ENCODE data around the gene PIK3IP1.
"Not testable (repeated sequence)": the region's sequence is repeated elsewhere in the genome, so short reads cannot be mapped to it uniquely, and the experiment has no call there.

PIK3IP1 gene, protein sequence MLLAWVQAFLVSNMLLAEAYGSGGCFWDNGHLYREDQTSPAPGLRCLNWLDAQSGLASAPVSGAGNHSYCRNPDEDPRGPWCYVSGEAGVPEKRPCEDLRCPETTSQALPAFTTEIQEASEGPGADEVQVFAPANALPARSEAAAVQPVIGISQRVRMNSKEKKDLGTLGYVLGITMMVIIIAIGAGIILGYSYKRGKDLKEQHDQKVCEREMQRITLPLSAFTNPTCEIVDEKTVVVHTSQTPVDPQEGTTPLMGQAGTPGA

DNA sequence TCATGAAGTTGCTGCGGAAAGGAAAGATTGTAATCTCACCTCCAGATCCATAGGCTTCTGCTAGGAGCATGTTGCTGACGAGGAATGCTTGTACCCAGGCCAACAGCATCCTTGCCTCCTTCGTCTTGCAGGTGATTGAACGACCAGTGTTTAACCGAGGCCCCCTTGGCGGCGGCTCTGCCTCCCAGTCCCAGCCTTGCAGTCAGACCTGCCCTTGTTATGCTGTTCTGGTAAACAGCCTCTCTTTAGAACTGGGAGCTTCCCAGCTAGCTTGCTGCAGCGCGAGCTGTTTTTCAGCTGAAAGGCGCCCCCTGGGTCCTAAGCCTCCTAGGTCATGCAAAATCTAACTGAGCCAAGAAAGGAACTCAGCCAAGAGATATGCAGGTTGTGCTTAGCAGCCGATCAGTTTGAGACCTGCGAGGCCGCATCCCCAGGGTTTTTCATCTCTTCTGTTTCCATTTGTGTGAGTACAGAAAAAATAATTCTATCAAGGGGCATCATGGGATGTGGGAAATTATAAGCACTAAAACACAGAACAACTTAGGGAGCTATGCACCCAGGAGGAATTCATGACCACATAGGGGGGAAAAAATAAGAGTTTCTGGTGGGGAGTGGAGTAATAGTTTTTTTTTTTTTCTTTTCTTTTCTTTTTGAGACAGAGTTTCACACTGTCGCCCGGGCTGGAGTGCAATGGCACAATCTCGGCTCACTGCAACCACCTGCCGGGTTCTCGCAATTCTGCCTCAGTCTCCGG is at the start of gene PIK3IP1:
Gene PIK3IP1 (minus strand): TSS at position 253 of the 754 bp plus-strand sequence. CDS start 144 bp downstream, at position 109.
- DNase-seq, result peak; percentile 40 to 63

DNA sequence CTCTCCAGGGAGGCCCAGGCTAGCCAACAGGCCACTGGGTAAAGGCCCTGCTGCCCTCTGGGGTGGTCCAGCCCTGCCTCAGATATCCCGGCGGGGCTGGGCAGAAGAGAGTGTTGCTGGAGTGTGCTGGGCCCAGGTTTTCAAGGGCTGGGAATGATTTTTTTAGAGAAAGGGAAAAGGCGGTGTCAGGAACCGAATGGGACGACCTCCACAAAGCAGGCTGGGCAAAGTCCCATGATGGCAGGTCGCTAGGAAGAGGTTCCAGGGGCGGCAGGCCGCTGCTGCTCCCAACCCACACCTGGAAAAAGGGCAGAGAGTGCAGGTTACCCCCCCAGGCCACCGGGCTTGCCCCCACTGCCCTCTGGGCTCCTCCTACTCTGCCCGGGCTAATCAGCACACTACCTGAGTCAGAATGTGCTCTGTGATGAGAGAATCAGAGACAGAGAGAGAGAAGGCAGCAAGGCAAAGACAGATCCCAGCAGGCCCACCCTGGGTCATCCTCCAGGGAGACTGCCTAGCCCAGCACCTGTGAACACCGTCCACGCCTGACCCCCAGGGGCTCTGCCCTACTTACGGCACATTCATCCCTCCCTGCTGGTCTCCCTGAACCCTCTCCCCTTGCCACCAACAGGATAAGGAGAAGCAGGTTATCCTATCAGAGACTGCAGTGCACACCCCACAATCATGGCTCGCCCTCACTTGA is 49.2 kb upstream of the PIK3IP1 start:
- no peak for DNase-seq

DNA sequence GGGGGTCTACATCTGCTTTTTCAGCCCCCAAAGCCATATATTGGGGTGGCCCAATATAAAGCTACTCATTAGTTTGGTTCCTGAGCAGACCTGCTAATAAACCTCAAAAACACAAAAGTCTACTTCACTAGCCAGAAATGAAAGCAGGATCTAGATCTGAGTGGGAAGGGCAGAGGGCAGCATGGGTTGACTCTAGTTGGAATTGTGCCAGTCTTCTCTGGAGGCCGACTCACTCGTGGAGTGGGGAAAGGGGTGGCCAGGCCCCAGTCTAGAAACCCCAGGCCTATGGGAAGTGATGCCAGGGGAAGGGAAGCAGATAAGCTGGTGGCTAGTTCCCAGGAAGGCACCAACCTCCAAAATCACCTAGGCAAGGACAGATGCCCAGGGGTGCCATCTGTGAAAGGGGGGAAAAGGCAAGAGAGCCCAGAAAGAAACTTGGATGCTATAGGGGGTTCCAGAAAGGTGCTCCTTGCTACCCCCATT is 48.5 kb upstream of the PIK3IP1 start:
- no peak for DNase-seq

DNA sequence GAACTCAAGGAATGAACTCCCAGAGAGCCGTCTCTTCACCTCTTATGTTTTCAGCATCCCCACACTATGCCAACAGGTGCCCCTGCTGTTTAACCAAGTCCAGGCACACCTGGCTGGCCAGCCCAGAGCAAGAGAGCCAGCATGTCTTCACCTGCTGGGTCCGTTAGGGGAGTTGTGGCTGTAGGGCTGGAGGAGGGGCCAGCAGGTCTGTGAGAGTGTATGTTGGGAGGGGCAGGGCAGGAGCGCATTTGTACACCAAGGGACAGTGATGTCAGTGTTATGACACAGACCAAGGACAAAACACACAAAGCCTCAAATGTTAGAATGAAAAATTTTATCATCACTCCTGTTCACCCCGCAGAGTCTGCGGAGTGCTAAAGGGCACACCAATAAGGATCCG is 48.1 kb upstream of the PIK3IP1 start:
- DNase-seq, result no peak

DNA sequence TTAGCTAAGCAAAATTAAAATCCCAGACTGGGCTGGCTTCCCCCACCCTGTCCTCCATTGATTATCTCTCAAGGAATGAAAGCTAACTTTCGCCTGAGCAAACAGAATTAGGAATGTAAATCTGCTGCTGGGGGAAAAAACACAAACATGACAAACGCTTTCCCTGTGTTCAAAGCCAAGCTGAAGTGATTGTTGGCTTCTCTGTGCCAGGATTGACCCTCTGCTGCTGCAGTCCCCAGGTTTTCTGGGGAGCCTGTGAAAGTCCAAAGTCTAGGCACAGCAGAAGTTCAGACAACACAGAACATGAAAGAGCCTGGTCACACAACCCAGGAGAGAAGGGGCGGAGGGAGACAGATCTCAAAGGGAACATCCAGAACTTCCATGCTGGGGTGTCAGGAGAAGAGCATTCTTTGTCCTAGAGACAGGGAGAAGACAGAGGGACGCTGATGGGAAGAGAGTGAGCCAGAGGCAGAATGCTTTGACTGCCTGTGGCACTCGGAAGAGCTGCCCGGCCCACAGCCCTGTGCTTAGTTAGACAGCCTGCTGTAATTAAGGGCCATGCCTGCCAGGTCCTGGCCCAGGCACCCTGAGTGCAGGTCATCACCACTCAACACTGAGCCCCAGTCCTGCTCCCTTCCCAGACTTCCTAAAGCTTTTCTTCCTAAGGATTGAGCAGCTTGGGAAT is 47.0 kb upstream of the PIK3IP1 start:
- no peak for DNase-seq

DNA sequence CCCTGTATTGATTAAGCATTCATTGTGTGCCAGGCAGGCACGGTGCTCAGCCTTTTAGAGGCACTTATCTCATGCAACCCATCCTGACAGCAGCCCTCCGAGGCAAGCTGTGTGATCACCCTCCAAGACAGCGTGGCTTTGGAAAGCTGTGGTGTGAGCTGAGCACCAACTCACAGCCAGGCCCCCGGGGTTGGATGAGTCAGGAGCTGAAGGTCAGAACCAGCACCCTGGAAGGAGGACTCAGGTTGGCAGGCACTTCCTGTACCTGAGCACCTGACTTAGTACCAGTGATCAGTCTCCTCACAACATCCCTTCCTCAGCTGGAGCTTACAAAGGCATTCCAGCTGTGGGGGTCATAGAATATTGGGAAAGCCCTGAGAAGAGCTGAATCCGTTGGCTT is 44.9 kb upstream of the PIK3IP1 start:
- DNase-seq, result no peak

DNA sequence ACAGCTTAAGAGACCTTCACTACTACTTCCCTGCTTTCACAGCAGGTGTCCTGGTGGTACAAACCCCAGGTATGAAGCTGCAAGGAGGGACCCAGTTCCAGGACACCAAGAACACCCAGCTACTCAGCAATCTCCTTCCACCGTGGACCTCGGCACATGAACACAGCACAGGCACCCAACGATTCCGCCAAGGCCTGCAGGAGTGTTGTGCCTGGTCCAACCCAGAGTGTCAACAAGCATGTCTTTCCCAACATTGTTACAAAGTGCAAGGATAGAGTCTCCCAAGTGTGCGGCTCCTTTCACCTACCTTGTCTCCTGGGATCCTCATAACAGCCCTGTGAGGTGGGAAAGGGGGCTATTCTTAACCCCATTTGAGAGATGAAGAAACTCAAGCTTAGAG is 42.0 kb upstream of the PIK3IP1 start:
- no peak for DNase-seq

DNA sequence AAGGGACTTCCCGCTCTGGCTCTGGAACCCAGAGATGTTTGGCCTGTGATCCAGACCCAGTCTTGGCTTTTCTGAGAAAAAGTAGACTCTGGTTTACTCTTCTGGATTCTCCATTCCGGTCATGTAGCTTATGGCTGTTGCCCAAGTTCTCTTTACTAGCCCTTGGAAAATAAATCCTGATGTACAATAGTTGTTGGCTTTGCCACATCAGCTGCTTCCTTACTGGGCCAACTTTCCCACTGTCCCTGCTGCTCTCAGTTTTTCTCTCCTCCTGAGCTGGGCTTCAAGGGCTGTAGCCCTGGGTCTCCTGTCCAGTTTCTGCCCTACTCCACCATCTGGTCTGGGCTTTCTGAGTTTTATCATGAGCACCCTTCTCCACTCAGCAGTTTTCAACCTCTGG is 41.4 kb upstream of the PIK3IP1 start:
- no peak for DNase-seq

DNA sequence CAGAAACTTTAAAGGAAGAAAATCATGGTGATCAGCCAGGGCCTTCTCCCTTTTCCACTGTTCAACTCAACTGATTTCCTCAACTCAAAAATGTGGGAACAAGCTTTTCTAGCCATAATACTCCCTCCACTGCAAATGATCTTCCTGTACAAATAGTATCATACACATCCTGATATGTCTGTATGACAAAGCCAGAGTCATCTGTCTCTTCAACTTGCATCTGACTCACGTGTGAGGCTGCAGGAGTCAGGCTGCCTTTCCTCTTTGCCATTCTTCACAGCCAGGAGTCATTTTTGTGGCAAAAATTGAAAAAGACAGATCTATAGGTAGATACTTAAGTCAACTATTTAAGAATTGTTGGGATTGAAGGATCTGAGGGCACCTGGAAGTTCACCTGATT is 40.6 kb upstream of the PIK3IP1 start:
- DNase-seq, result no peak

DNA sequence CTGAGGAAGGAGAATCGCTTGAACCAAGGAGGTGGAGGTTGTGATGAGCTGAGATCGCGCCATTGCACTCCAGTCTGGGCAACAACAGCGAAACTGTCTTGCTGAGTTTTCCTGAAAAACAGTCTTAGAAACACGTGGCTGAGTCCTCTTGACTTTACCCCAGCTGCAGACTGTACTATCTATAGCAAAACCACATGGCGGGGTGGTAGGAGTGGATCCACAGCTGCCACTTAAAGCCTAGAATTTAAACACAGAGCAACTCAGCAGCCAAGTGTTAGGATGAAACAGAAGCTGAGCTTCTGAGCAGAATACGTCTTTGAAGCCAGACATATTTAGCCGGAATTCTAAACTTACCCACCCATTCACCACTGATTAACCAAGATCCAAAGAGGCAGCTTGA is 39.7 kb upstream of the PIK3IP1 start:
- no peak for DNase-seq

DNA sequence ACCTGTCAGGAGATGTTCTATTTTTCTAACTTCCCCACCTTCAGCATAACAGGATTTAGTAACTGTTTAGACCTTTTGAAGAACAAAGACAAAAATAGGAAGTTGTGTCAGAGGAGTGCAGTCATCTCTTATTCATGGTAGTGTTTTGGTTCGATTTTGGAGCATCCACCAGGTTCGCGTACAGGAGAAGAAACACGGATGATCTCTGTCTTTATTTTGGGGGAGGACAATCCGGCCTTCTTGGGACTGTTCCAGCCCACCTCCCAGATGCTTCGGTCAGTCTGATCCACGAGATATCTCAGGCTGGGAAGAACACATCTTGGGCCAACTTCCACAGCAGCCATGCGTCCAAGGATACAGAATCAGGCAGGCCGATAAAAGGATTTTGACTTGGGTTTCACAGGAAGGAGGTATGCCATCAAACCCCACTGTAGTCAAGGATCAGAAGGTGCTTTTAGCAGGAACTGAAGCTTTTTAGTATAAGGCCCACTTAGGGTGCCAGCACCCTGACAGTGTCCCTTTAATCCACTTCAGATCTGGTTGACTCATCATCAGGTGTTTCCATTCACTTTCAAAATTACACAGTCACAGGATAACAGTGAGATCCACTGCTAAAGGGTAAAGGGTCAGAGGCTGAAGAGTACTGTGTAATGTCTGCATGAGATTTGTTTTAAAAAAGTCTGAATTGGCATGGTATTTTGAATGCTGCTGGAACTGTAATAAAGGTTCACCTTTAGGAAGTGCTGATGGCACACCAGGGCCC is 37.3 kb upstream of the PIK3IP1 start:
- DNase-seq, result no peak

DNA sequence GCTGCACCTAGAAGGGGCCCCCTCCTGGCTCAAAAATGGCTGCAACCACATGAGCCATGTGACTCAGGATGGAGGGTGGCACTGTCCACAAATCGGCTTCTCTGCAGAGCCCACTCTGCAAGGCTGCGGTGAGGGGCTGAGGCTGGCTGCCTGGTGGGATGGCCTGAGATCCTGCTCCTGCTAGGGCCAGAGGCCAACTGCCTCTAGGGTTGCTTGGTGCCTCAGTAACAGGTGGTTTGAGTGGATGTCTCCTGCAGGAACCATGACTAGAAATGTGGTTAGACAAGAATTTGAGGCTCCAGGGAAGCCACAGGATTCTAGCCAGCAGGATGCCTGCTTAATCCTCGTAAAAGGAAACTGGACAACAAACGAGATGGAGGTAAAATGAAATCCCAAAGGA is 36.7 kb upstream of the PIK3IP1 start:
- no peak for DNase-seq

DNA sequence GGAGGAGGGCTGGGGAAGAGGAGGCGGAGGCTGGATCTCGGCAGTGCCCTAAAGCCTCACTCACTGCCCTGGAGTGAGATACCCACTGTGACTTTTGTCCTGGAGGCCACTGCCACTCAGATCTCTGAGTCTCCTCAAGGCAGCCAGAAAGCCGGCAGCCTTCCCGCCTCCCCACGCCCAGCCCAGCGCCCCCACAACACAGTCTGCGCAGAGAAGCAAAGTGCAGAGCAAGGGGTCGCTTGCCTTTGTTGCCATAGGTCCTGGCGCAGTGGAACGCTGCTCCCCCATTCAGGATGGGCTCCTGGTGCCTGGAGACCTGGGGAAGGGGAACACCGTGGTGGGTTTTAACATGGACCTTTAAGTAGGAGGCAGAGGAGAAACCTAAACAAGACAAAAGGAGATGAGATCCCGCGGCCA is 36.3 kb upstream of the PIK3IP1 start:
- DNase-seq, result no peak

DNA sequence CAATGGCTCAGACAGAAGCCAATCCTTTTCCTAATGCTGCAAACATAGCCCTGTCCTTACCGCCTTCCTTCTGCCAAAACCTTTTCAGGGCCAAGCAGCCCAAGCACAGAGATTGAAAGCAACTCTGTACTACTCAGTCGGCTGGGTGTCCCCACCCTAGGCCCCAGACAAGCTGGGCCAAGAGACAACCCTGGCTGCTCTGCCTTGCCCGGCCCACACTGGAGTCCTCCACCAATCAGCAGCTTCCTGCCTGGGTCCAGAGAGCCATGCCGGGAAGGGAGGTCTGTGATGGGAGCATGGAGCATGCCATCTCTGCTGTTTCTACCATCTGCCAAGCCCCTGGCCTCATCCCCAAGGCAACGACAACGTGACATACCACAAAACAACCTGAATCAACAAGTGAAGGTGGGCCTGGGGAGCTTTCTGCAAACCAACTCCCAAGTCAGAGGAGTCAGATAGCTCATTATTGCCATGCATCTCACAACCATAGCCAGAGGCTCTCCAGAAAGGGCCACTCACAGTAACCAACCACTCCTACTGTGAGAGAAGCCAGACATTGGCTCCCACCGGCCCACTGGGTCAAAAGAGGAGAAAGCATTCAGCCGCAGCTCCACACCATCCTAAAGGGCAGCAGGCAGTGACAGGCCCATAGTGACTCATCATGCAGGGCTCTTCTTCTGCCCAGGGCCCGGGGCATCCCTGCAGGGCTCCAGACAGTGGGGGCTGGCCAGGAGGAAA is 35.7 kb upstream of the PIK3IP1 start:
- DNase-seq, result no peak

DNA sequence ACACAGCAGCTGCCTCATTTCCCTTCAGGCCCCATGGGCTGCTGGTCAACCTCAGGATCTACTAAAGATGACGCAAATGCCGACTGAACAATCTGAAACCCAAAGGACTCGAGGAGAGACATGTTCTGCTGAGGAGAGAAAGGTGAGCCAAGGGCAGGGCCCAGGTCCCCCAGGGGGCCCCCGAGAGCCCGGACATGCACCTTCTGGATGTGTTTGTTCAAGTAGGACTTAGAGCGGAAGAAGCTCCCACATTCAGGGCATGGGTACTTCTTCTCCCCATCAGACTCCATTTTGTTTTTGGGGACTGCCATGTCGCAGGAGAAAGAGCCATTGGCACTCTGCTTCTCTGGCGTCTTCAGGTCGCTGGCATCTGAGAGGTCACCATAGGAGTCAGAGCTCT is 34.6 kb upstream of the PIK3IP1 start:
- no peak for DNase-seq

DNA sequence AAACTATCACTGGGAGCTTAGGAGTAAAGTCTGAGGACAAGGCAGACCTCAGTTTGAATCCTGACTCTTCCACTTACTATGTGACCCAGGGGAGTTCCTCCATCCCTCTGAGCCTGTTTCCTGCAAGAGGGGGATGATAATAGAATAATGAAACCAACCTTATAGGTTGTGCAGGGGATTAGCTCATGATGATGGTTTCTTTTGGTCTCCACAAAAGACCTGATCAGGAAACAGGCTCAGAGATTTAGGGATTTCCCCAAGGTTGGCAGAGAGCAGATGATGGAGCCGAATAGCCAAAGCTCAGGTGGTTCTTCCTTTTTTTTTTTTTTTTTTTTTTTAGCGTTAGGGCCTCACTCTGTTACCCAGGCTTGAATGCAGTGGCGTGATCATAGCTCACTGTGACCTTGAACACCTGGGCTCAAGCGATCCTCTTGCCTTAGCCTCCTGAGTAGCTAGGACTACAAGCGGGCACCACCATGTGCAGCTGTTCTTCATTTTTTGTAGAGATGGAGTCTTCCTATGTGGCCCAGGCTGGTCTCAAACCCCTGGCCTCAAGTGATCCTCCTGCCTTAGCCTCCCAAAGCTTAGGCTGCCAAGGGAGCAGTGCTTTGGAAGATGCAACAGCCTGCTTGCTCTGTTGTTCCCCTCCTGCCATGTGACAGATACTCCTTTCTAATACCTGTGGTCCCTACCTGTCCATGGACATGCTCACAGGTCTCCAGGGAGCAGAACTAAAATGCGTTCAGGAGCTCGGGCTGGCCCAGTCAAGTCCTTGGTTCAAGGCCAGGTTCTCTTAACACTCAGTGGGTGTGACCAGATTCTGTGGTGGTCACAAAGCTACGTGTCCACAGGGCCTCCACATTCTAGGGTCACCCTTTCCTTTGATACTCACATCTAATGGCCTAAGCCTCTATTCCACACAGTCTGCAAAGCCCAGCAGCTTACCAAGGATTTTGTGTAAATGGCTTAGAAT is 31.6 kb upstream of the PIK3IP1 start:
- no peak for DNase-seq

DNA sequence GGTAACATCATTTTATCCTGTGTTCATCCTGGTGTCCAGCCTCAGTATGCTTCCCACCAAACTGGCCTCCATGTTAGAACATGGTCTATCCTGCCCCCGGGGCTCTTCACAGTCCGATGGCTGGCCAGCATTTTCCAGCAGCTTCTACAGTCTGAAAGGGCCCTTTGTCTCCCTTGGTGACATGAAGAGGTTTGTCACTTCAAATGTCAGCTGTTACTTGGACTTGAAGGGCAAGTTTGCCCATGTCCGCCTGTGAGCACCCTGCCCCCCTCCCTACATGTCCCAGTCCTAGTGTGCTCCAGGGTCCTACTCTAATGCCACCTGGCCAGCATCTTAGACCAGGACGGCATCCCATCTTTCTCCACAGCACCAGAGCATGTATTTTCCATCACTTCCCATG is 29.1 kb upstream of the PIK3IP1 start:
- no peak for DNase-seq

DNA sequence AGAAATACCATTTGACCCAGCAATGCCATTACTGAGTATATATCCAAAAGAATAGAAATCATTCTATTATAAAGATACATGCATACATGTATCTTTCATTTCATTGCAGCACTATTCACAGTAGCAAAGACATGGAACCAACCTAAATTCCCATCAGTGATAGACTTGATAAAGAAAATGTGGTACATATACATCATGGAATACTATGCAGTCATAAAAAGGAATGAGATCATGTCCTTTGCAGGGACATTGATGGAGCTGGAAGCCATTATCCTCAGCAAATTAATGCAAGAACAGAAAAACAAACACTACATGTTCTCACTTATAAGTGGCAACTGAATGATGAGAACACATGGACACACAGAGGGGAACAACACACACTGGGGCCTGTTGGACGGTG is 21.9 kb upstream of the PIK3IP1 start:
- DNase-seq, result not testable (repeated sequence)

DNA sequence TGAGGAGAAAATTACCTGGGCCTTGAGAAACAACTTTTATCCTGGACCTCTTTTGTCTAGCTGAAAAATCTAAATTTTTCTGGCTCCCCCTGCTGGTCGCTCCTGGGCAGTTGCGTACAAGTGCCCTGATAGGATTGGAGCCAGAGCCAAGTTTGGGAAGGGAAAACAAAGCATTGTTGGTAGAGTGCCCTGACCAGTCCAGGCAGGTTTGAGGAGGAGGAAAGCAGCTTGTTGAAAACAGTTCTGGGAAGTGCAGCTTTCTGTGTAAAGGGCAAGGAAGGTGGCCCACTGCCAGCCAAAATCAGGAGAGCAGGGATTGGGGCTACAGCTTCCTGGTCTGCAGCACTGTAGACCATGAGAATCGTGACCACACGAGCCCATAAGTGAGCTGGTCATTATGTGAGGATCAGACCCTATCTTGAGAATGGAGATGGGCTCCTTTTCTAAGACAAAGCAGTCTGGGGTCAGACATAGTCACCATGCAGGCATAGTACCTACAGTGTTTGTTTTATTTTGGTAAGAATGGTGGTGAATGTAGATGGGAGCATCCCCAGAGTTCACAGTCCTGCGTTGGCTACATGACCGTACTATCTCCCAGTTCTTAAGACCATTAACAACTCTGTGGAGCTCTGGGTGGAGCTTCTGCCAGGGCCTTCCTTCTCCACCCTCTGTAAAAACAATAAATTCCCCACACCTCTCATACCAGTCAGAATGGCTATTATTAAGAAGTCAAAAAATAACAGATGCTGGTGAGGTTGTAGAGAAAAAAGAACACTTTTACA is 21.3 kb upstream of the PIK3IP1 start:
- peak in 1 of 2 experiments; percentile 52 for DNase-seq

DNA sequence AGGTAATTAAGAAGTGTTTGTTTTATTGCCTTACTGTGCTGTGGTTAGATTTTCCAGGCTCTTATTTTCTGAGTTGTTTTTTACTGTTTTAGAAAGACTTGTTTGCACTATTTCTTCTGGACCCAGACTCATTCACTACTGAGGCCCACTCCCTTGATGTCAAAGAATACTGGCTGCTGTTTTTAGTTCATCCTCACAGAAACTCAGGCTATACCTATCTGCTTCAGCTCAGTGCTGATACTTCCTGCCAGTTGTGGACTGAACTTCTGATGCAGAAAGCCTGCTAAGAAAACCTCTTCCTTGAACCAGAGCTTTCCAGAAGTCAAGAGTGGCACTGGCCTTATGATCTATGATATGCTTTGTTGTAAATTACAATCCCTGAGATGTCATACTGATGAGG is 15.9 kb upstream of the PIK3IP1 start:
- DNase-seq, result no peak
